ENCODE measurements around the gene FHOD3. TPM values are rescaled to one million over a fixed set of nuclear protein-coding genes. Genes with fewer than 3 reads are reported as not detected.
A peak's percentile ranks its signal among the peaks of the same experiment; 100 is the strongest.

The FHOD3 gene
- total RNA-seq, 1 experiment from 2014 or later, result 18.1 TPM

DNA sequence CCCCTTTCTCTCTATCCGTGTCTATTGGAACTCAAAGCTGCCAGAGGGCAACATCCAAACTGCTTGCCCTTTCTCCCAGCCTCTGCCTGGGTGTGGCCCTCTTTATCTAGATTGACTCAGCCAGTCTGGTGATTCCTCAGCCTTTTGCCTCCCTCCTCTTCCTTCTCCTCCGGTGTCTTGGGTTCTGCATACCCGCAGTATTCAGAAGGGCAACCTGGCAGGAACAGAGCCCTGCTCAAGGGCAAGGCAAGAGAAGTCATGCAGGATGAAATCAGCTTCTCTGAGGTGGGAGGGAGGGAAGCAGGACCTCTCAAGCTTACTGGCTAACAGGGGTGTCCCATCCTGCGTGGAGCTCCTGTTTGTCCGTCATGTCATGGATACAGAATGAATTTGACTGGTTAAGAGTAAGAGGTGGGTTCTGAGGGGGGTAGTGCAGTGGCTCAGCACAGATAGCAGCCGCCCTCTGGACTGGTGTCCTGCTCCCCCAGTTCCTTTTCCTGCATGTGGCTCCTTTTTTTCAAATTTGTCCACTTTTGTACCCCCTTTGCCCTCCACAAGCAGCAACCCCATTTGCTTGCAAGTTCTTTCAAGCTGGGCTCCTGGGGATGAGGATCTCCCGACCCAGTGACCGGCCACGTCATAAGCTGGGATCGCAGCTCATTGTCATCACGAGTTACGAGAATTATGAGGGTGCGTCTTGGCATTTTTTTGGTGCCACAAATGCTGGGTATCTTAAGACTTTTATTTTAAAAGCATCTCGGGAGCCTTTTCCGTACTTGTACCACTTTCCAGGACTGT, 154.1 kb downstream of the FHOD3 start:
- Histone ChIP-seq H3K4me1 (ENCODE audit: insufficient read depth, low read length) (peaks cover 44% of the 10 kb centered on the region), H3K4me3 (ENCODE audit: low read length) (peak overlapping the region; percentile 21; the same call in 1 of the 2 replicates), H3K9me2 (replicated peaks; ENCODE audit: low read length) (no peaks in the 10 kb centered on the region), H3K27me3 (ENCODE audit: low read length) (no peaks in the 10 kb centered on the region), H3F3A (ENCODE audit: low read length, unreplicated experiment) (no peaks in the 10 kb centered on the region), H2AFZ (ENCODE audit: low read length) (no peak overlapping the region), H3K36me3 (ENCODE audit: low read depth, low read length) (no peaks in the 10 kb centered on the region), H3K9me3 (ENCODE audit: low read length) (no peaks in the 10 kb centered on the region), H3K27ac (ENCODE audit: low read length) (peak overlapping the region; percentile 65), H3K9ac (ENCODE audit: low read length) (no peak overlapping the region), H4K20me1 (ENCODE audit: low read length) (no peaks in the 10 kb centered on the region), H3K4me2 (ENCODE audit: low read length) (peak overlapping the region; percentile 48), H3K79me2 (ENCODE audit: low read length) (peaks cover 15% of the 10 kb centered on the region)
- DNase-seq, result peak; percentile 53
- no TSS peak for BruUV-seq (replicated peaks)
- intact Hi-C loops (cut with micrococcal nuclease), result no loop called here
- ChIA-PET CTCF (no interaction called here), POLR2A (ENCODE audit: unreplicated experiment) (no interaction called here)
- peak; percentile 63 for ATAC-seq
- TF ChIP-seq EZH2phosphoT487 (IDR thresholded peaks at IDR 0.05; ENCODE audit: borderline replicate concordance, low read length) (no peak), EZH2 (IDR thresholded peaks at IDR 0.05; ENCODE audit: low read length, unreplicated experiment) (no peak)
- TF ChIP-seq, protein P1, sequence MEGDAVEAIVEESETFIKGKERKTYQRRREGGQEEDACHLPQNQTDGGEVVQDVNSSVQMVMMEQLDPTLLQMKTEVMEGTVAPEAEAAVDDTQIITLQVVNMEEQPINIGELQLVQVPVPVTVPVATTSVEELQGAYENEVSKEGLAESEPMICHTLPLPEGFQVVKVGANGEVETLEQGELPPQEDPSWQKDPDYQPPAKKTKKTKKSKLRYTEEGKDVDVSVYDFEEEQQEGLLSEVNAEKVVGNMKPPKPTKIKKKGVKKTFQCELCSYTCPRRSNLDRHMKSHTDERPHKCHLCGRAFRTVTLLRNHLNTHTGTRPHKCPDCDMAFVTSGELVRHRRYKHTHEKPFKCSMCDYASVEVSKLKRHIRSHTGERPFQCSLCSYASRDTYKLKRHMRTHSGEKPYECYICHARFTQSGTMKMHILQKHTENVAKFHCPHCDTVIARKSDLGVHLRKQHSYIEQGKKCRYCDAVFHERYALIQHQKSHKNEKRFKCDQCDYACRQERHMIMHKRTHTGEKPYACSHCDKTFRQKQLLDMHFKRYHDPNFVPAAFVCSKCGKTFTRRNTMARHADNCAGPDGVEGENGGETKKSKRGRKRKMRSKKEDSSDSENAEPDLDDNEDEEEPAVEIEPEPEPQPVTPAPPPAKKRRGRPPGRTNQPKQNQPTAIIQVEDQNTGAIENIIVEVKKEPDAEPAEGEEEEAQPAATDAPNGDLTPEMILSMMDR (conservative IDR thresholded peaks at IDR 0.05; ENCODE audit: low read depth, low read length), result no peak

- H3K9me3 ChIP-seq (ENCODE audit: low read length), result no peaks in the 10 kb centered on the region
- DNase-seq (peak; percentile 68), ATAC-seq (peak; percentile 80)
- TF ChIP-seq EZH2 (IDR thresholded peaks at IDR 0.05; ENCODE audit: low read length, unreplicated experiment) (no peak), EZH2phosphoT487 (IDR thresholded peaks at IDR 0.05; ENCODE audit: borderline replicate concordance, low read length) (no peak)
- TF ChIP-seq, protein P1 (conservative IDR thresholded peaks at IDR 0.05; ENCODE audit: low read depth, low read length), result no peak
- peaks cover 42% of the 10 kb centered on the region for H3K4me1 ChIP-seq (ENCODE audit: insufficient read depth, low read length)
- no peaks in the 10 kb centered on the region for H3K9me2 ChIP-seq (replicated peaks; ENCODE audit: low read length)
- no peaks in the 10 kb centered on the region for H3F3A ChIP-seq (ENCODE audit: low read length, unreplicated experiment)
- CTCF ChIA-PET, result no interaction called here
- H3K4me2 ChIP-seq (ENCODE audit: low read length), result peak overlapping the region; percentile 76
- no peaks in the 10 kb centered on the region for H4K20me1 ChIP-seq (ENCODE audit: low read length)
- H3K4me3 ChIP-seq (ENCODE audit: low read length), result no peak overlapping the region
- peaks cover 15% of the 10 kb centered on the region for H3K79me2 ChIP-seq (ENCODE audit: low read length)
- no TSS peak for BruUV-seq (replicated peaks)
- no peak overlapping the region for H3K9ac ChIP-seq (ENCODE audit: low read length)
- POLR2A ChIA-PET (ENCODE audit: unreplicated experiment), result no interaction called here
- H2AFZ ChIP-seq (ENCODE audit: low read length), result no peak overlapping the region
- intact Hi-C loops (cut with micrococcal nuclease), result no loop called here
- no peaks in the 10 kb centered on the region for H3K27me3 ChIP-seq (ENCODE audit: low read length)
- peak overlapping the region; percentile 76 for H3K27ac ChIP-seq (ENCODE audit: low read length)
- no peaks in the 10 kb centered on the region for H3K36me3 ChIP-seq (ENCODE audit: low read depth, low read length)
Measured at GRCh38 chr18:36454245-36454644, 156.7 kb downstream of the FHOD3 start.

- Histone ChIP-seq H3K27me3 (ENCODE audit: low read length) (no peaks in the 10 kb centered on the region), H3K36me3 (ENCODE audit: low read depth, low read length) (no peaks in the 10 kb centered on the region), H3K4me2 (ENCODE audit: low read length) (peak overlapping the region; percentile 76), H3K4me1 (ENCODE audit: insufficient read depth, low read length) (peaks cover 46% of the 10 kb centered on the region), H3K79me2 (ENCODE audit: low read length) (peaks cover 13% of the 10 kb centered on the region), H3K4me3 (ENCODE audit: low read length) (no peak overlapping the region), H3K9me2 (replicated peaks; ENCODE audit: low read length) (no peaks in the 10 kb centered on the region), H3K9ac (ENCODE audit: low read length) (no peak overlapping the region), H3K27ac (ENCODE audit: low read length) (peak overlapping the region; percentile 76), H4K20me1 (ENCODE audit: low read length) (no peaks in the 10 kb centered on the region), H3K9me3 (ENCODE audit: low read length) (no peaks in the 10 kb centered on the region), H3F3A (ENCODE audit: low read length, unreplicated experiment) (no peaks in the 10 kb centered on the region), H2AFZ (ENCODE audit: low read length) (no peak overlapping the region)
- intact Hi-C loops (cut with micrococcal nuclease), result no loop called here
- CTCF ChIA-PET, result no interaction called here
- TF ChIP-seq EZH2 (IDR thresholded peaks at IDR 0.05; ENCODE audit: low read length, unreplicated experiment) (no peak), EZH2phosphoT487 (IDR thresholded peaks at IDR 0.05; ENCODE audit: borderline replicate concordance, low read length) (no peak)
- TF ChIP-seq, protein P1 (conservative IDR thresholded peaks at IDR 0.05; ENCODE audit: low read depth, low read length), result no peak
- DNase-seq (no peak), ATAC-seq (peak; percentile 36; the same call in 1 of the 2 replicates)
- POLR2A ChIA-PET (ENCODE audit: unreplicated experiment), result no interaction called here
- BruUV-seq (replicated peaks), result no TSS peak
Measured at GRCh38 chr18:36454848-36455458, 157.4 kb downstream of the FHOD3 start.
